Peyer's patch (tissue), 4 donors: ENCODE measurements around the gene ZNF646.

Experiments
- POLR2A ChIP-seq, 2 donors: fragments of 450-650 bp; IDR thresholded peaks; one replicate each; pipeline ENCODE4 v1.5.1; 2017; ENCODE audit warnings: antibody characterized with exemption in 2 of 2, mild to moderate bottlenecking in 2 of 2, moderate library complexity in 2 of 2
- TF ChIP-seq, protein P1 (sequence below), 6 experiments: fragments of 450-650 bp in 4 of 6; fragments of 200-600 bp in 2 of 6; sonication (generic) in 1 of 6; IDR thresholded peaks; one replicate each; pipeline ENCODE4 v1.5.1; 2017 to 2019; ENCODE audit warnings: antibody characterized with exemption in 6 of 6, mild to moderate bottlenecking in 3 of 6, moderate library complexity in 1 of 6

- TF ChIP-seq, protein P1, sequence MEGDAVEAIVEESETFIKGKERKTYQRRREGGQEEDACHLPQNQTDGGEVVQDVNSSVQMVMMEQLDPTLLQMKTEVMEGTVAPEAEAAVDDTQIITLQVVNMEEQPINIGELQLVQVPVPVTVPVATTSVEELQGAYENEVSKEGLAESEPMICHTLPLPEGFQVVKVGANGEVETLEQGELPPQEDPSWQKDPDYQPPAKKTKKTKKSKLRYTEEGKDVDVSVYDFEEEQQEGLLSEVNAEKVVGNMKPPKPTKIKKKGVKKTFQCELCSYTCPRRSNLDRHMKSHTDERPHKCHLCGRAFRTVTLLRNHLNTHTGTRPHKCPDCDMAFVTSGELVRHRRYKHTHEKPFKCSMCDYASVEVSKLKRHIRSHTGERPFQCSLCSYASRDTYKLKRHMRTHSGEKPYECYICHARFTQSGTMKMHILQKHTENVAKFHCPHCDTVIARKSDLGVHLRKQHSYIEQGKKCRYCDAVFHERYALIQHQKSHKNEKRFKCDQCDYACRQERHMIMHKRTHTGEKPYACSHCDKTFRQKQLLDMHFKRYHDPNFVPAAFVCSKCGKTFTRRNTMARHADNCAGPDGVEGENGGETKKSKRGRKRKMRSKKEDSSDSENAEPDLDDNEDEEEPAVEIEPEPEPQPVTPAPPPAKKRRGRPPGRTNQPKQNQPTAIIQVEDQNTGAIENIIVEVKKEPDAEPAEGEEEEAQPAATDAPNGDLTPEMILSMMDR (IDR thresholded peaks at IDR 0.05), result peak in 1 of 6 experiments; percentile 13
- peak; percentile 19 to 36 for TF ChIP-seq POLR2A (IDR thresholded peaks at IDR 0.05)
These were observed 41.2 kb upstream of the ZNF646 start, which contains the start of gene STX4 for GRCh38 chr16:31032736-31033708.
